Activated CD4-positive, alpha-beta T cell treated with anti-CD3 and anti-CD28 coated beads, Interleukin-2, amount 50 U/mL, for 4 hours (primary cell): ENCODE measurements around the gene GJB4.
"Not testable (repeated sequence)": the region's sequence is repeated elsewhere in the genome, so short reads cannot be mapped to it uniquely, and the experiment has no call there.

Source experiments
- DNase-seq, 2 experiments: peaks; one replicate each; pipeline ENCODE4 v3.0.0-alpha.2; 2020

Gene GJB4

GRCh38 chr1:34808051-34808810 is 48.7 kb downstream of the GJB4 start:
- no peak for DNase-seq

- DNase-seq, result not testable (repeated sequence)
Measured at GRCh38 chr1:34810781-34811180, 51.2 kb downstream of the GJB4 start.
